ENCODE measurements around the gene RHOXF2. TPM values are rescaled to one million over a fixed set of nuclear protein-coding genes. Genes with fewer than 3 reads are reported as not detected.

RHOXF2 gene
- not detected in 5 replicates for total RNA-seq (2022; extraction: Qiagen RNA extraction)

GRCh38 chrX:120158313-120158712, at the start of gene RHOXF2:
Gene RHOXF2 (plus strand): TSS chrX:120158613. CDS start chrX:120158751, 138 bp downstream.

GRCh38 chrX:120115438-120115963, 42.9 kb upstream of the RHOXF2 start, which contains the start of gene RHOXF1:
Gene RHOXF1 (minus strand): TSS chrX:120115913. CDS start chrX:120115862, 51 bp downstream.

Other genes with a start within 250 kb of the RHOXF2 start
- 6.8 to 7.8 TPM (median 7.0 TPM) in 5 replicates for gene NKAP, start 214.9 kb upstream of the RHOXF2 start, total RNA-seq (2022; extraction: Qiagen RNA extraction)
- gene RHOXF2B, start 80.9 kb upstream of the RHOXF2 start, total RNA-seq (2022; extraction: Qiagen RNA extraction), result not detected in 5 replicates
- gene RHOXF1, start 42.7 kb upstream of the RHOXF2 start, total RNA-seq (2022; extraction: Qiagen RNA extraction), result not detected in 5 replicates
- gene ZBTB33, start 92.2 kb downstream of the RHOXF2 start, total RNA-seq (2022; extraction: Qiagen RNA extraction), result 7.9 to 12.2 TPM (median 11.0 TPM) in 5 replicates
- 0.34 to 0.54 TPM (median 0.50 TPM) in 5 replicates for gene TMEM255A, start 152.8 kb downstream of the RHOXF2 start, total RNA-seq (2022; extraction: Qiagen RNA extraction)
- gene ATP1B4, start 203.5 kb downstream of the RHOXF2 start, total RNA-seq (2022; extraction: Qiagen RNA extraction), result not detected in 5 replicates

Measured in A549 treated with AZD2906 at 1 μM for 4 hours (cell line).